GM21423 (cell line): Measurements from ENCODE around the gene ANKRD65.

ENCODE experiments used
- ATAC-seq: cut with Tn5 transposase; IDR thresholded peaks from one replicate; pipeline ENCODE4 v1.9.1; 2021; ENCODE audit warnings: mild to moderate bottlenecking, moderate library complexity; ENCODE audit not compliant: unreplicated experiment

The ANKRD65 gene

DNA sequence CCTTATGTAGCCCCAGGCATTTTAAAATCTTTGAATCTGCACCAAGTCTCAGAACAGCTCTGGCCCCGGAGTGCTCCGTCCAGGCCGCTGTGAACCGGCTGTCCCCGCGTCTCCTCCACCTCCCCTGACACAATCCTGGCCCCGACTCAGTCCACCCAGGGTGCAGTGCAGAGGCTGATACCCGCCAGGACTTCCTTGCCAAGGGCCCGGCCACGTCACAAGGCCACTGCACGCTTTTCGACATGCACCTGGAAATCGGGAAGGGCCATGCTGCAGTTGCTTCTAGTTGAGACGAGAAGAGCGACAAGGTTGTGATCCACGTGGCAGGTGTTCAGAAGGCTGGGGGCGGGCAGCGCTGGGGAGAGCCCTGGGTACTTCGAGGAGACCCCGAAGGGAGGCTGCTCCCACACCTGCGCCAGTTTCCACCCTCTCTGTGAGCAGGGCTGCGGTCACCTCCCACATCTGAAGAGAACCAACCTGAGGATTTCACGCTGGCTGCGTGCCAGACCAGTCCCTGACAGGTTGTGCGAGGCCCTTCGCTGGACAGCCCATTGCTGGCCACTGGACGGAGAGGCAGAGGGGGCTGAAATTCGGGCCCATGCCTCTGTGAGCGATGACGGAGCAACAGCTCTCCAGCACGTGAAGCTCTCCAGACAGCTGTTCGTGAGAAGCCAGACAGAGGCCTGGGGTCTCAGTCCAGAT, 21.1 kb upstream of the ANKRD65 start:
- no peak for ATAC-seq

- ATAC-seq: no peak
Observed at GRCh38 chr1:1441002-1441888, 20.2 kb upstream of the ANKRD65 start.

DNA sequence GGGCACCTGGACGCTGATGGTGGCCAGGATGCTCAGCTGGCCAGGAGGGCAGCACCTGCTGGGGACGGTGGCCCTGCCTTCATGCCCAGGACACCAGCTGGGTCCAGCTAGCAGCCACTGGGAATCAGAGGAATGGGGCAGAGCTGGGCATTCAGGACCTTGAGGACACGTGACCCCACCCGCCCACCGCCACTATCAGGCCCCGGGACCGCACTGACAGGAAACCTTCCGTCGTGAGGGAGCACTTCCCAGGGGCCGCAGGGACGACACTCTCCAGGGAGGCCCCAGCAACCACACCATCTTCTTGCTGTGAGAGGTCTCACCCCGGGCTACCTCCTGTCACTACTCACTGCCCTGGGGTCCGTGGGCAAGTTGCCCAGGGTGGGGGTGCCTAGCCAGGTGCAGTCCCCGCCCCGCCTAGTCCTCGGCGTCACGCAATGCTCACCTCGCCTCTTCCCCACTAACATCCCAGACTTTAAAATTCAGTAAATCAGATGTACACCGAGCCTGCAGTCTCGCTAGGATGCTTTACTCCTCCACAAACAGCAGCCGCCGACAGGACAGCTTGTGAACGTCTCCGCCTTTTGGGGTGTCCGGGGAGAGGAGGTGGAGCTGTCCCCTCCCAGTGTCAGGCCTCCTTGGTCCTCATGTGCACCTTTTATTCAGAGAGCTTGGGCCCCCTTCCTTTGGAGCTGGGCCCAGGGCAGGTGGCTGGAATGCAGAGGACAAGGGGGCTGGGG, 19.4 kb upstream of the ANKRD65 start:
- ATAC-seq: no peak

- ATAC-seq: no peak
Observed at GRCh38 chr1:1439546-1440261, 18.6 kb upstream of the ANKRD65 start.

- ATAC-seq: no peak
Observed at GRCh38 chr1:1438531-1439381, 17.7 kb upstream of the ANKRD65 start.

- ATAC-seq: peak; percentile 62
Observed at GRCh38 chr1:1437904-1438376, 16.9 kb upstream of the ANKRD65 start.

GRCh38 chr1:1437033-1437903, 16.2 kb upstream of the ANKRD65 start:
- no peak for ATAC-seq

DNA sequence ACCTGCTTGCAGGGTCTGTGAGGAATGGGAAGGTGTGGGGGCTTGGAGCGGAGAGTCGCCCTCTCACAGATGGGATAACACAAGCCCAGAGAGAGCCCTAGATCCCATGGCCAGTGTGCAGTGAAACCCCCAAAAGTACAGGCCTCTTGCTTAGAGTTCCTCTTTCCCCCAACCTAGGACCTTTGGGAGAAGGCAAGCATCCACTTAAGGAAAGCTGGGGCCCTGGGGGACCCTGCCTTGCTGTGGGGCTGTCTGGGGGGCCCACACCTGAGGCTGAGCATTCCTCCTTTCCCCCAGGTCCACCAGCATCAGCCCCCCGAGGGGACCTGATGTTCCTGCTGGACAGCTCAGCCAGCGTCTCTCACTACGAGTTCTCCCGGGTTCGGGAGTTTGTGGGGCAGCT, 15.6 kb upstream of the ANKRD65 start:
- no peak for ATAC-seq

GRCh38 chr1:1435911-1436629, 15.0 kb upstream of the ANKRD65 start:
- ATAC-seq: no peak

DNA sequence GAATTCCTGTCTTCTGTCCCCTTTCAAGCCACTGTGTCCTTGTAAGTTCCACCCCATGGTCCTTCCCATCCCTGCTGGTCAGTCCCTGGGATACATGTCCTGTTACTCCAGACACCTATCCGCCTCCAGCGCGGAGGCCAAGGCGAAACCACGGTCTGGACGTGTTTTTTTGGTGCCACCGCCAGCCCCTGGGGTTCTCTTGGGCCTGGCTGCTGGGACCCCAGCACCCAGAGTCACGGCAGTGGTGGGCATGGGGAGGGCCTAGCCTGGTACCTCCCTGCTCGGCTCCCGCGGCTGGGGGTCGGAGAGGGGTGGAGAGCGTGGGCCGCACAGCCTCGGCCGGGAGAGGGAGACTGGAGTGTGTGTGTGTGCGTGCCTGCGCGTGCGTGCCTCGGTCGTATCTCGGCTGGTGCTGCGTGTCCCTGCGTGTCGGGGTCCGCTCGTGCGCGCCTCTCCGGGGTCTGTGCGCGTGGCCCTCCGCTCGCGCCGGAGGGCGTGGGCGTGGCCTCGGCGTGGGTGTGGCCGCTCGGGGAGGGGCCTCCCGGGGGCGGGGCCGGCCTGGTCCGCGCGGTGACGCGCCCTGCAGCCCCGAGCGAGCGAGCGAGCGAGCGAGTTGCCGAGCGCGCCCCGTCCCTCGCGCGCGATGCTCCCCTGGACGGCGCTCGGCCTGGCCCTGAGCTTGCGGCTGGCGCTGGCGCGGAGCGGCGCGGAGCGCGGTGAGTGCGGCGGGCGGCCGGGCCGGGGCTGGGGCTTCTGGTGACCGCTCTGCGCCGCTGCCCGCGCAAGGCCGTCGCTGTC, 14.2 kb upstream of the ANKRD65 start, which contains the start of gene VWA1:
Gene VWA1 (plus strand): TSS at position 585 of the 798 bp plus-strand sequence. CDS start 59 bp downstream, at position 644.
- ATAC-seq: no peak

GRCh38 chr1:1434824-1435105, 13.7 kb upstream of the ANKRD65 start:
- ATAC-seq: no peak

GRCh38 chr1:1434131-1434823, 13.2 kb upstream of the ANKRD65 start:
- no peak for ATAC-seq

DNA sequence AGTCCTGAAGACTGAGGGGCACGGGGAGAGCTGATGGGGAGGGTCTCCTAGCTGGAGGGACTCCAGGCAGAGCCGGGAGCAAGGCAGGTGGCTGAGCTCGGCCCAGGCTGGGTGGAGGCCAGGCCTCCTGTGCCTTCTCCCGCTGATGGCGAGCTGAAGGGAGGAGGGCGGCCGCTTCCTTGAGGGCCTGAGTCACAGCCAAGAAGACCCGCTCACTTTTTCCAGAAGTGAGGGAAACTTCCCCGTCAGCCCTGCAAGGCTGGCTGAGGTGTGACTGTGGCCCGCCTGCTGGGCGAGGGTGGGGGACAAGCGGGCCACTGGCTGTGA, 12.7 kb upstream of the ANKRD65 start:
- no peak for ATAC-seq

- ATAC-seq: no peak
Observed at GRCh38 chr1:1432951-1433803, 12.1 kb upstream of the ANKRD65 start.

DNA sequence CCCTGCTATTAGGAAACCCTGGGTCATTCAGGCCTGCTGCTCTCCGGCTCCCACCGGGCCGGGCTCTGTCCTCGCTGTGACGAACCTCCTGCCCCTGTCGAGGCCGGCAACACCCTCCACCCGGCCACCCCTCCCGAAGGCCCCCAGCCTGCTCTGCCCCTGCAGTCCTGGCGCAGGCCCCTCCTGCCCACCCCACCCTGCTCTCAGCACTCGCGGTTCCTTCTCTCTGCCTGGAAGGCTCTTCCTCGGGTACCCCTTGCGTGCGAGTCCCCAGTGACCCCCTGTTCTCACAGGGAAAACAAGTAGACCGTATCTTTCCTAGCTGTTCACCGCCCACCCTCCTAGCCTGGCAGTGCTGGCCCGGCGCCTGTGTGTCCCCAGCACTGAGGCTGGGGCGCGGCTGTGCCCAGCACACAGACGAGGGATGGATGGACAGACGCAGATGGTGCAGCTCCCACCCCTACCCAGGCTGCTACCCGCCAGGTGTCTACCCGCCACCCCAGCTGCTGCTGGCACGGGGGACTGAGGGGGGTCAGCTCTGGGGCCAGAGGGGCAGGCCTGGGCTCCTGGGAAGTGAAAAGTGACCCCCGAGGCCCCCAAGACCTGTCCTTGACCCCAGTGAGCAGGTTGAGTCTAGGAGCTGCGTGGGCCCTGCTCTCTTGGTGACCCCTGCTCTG, 11.3 kb upstream of the ANKRD65 start:
- ATAC-seq: no peak

GRCh38 chr1:1431845-1432273, 10.8 kb upstream of the ANKRD65 start:
- ATAC-seq: no peak
